ENCODE measurements around the gene RAB5B. TPM values are rescaled to one million over a fixed set of nuclear protein-coding genes. Genes with fewer than 3 reads are reported as not detected.
"Not testable (repeated sequence)": the region's sequence is repeated elsewhere in the genome, so short reads cannot be mapped to it uniquely, and the experiment has no call there.

The RAB5B gene
- total RNA-seq, 1 experiment from 2014 or later: 73.9 TPM

- Histone ChIP-seq H3K4me1 (ENCODE audit: insufficient read depth, low read length, poor library complexity, severe bottlenecking) (peaks cover 40% of the 10 kb centered on the region), H3K4me3 (ENCODE audit: low read depth, low read length, poor library complexity, severe bottlenecking) (peak within 1 kb of the TSS; percentile 73), H3K27me3 (replicated peaks; ENCODE audit: insufficient read depth, low read depth, low read length, poor library complexity) (no peaks in the 10 kb centered on the region), H3K36me3 (ENCODE audit: insufficient read depth, low read length, poor library complexity, severe bottlenecking) (peaks cover 39% of the 10 kb centered on the region), H3K9me3 (ENCODE audit: low read depth, low read length, poor library complexity, severe bottlenecking) (no peaks in the 10 kb centered on the region), H3K27ac (ENCODE audit: low read depth, low read length, poor library complexity, severe bottlenecking) (peak within 1 kb of the TSS; percentile 97)
- ChIA-PET CTCF (interaction anchor here (0.5 kb wide), 1 partner anchor 377 kb away, joined by 9 read pairs; no protein-coding TSS in a partner anchor), POLR2A (ENCODE audit: low non-redundant PET) (no interaction called here)
- no peak for TF ChIP-seq EZH2 (IDR thresholded peaks at IDR 0.05; ENCODE audit: borderline replicate concordance, low read depth, low read length, poor library complexity, severe bottlenecking)
- TF ChIP-seq, protein P1, sequence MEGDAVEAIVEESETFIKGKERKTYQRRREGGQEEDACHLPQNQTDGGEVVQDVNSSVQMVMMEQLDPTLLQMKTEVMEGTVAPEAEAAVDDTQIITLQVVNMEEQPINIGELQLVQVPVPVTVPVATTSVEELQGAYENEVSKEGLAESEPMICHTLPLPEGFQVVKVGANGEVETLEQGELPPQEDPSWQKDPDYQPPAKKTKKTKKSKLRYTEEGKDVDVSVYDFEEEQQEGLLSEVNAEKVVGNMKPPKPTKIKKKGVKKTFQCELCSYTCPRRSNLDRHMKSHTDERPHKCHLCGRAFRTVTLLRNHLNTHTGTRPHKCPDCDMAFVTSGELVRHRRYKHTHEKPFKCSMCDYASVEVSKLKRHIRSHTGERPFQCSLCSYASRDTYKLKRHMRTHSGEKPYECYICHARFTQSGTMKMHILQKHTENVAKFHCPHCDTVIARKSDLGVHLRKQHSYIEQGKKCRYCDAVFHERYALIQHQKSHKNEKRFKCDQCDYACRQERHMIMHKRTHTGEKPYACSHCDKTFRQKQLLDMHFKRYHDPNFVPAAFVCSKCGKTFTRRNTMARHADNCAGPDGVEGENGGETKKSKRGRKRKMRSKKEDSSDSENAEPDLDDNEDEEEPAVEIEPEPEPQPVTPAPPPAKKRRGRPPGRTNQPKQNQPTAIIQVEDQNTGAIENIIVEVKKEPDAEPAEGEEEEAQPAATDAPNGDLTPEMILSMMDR (conservative IDR thresholded peaks at IDR 0.05; ENCODE audit: low read depth, low read length): peak; percentile 56
- no TSS peak for BruUV-seq (replicated peaks)
- intact Hi-C loops (cut with micrococcal nuclease; ENCODE audit: unreplicated experiment): loop anchor here (2.0 to 10.0 kb wide), 4 partner anchors 44 to 303 kb away; partner anchors contain the start of genes ORMDL2, SARNP, SMARCC2 and SUOX
- peak; percentile 100 for DNase-seq (ENCODE audit: low spot score)
Observed at GRCh38 chr12:56041552-56042429, 67.9 kb downstream of the RAB5B start, which contains the start of gene RPS26. Gene RPS26 (plus strand): TSS chr12:56041918. CDS start chr12:56042167, 249 bp downstream.

DNA sequence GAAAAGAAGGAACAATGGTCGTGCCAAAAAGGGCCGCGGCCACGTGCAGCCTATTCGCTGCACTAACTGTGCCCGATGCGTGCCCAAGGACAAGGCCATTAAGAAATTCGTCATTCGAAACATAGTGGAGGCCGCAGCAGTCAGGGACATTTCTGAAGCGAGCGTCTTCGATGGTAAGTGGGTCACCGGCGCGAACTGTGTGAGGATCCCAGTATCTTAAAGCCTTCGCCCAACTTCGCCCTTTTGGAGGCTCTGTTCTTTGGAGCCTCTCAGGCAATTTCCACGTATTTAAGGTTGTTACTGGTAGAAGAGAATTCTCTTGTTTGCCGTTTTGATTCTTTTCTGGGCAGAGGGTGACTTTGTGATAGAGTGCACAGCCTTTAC lies 68.5 kb downstream of the RAB5B start:
- peak overlapping the region; percentile 97 for H3K27ac ChIP-seq (ENCODE audit: low read depth, low read length, poor library complexity, severe bottlenecking)
- intact Hi-C loops (cut with micrococcal nuclease; ENCODE audit: unreplicated experiment): loop anchor here (5.0 to 10.0 kb wide), 3 partner anchors 45 to 225 kb away; partner anchors contain the start of genes ORMDL2, SARNP, SMARCC2 and SUOX
- H3K36me3 ChIP-seq (ENCODE audit: insufficient read depth, low read length, poor library complexity, severe bottlenecking): peaks cover 39% of the 10 kb centered on the region
- H3K4me1 ChIP-seq (ENCODE audit: insufficient read depth, low read length, poor library complexity, severe bottlenecking): peaks cover 36% of the 10 kb centered on the region
- H3K27me3 ChIP-seq (replicated peaks; ENCODE audit: insufficient read depth, low read depth, low read length, poor library complexity); DNase-seq (ENCODE audit: low spot score); POLR2A ChIA-PET (ENCODE audit: low non-redundant PET); H3K9me3 ChIP-seq (ENCODE audit: low read depth, low read length, poor library complexity, severe bottlenecking); CTCF ChIA-PET: not testable (repeated sequence)
- peak overlapping the region; percentile 73 for H3K4me3 ChIP-seq (ENCODE audit: low read depth, low read length, poor library complexity, severe bottlenecking)
- TSS peak; percentile 85 for BruUV-seq (replicated peaks)

GRCh38 chr12:56042843-56043242 lies 69.0 kb downstream of the RAB5B start:
- peaks cover 32% of the 10 kb centered on the region for H3K4me1 ChIP-seq (ENCODE audit: insufficient read depth, low read length, poor library complexity, severe bottlenecking)
- BruUV-seq (replicated peaks): no TSS peak
- H3K9me3 ChIP-seq (ENCODE audit: low read depth, low read length, poor library complexity, severe bottlenecking): no peaks in the 10 kb centered on the region
- intact Hi-C loops (cut with micrococcal nuclease; ENCODE audit: unreplicated experiment): loop anchor here (5.0 to 10.0 kb wide), 3 partner anchors 46 to 226 kb away; partner anchors contain the start of genes ORMDL2, SARNP, SMARCC2 and SUOX
- H3K27ac ChIP-seq (ENCODE audit: low read depth, low read length, poor library complexity, severe bottlenecking): peak overlapping the region; percentile 97
- H3K4me3 ChIP-seq (ENCODE audit: low read depth, low read length, poor library complexity, severe bottlenecking): peak overlapping the region; percentile 73
- CTCF ChIA-PET: no interaction called here
- peaks cover 39% of the 10 kb centered on the region for H3K36me3 ChIP-seq (ENCODE audit: insufficient read depth, low read length, poor library complexity, severe bottlenecking)
- no peaks in the 10 kb centered on the region for H3K27me3 ChIP-seq (replicated peaks; ENCODE audit: insufficient read depth, low read depth, low read length, poor library complexity)
- no peak for DNase-seq (ENCODE audit: low spot score)
- TF ChIP-seq, protein P1 (conservative IDR thresholded peaks at IDR 0.05; ENCODE audit: low read depth, low read length): no peak
- TF ChIP-seq EZH2 (IDR thresholded peaks at IDR 0.05; ENCODE audit: borderline replicate concordance, low read depth, low read length, poor library complexity, severe bottlenecking): no peak
- POLR2A ChIA-PET (ENCODE audit: low non-redundant PET): interaction anchor here (0.6 kb wide), 1 partner anchor 30 kb away, joined by 3 read pairs; no protein-coding TSS in a partner anchor

Other genes starting within 250 kb of the RAB5B start
- gene CD63, start 245.1 kb upstream of the RAB5B start, total RNA-seq (2021): 367 and 371 TPM in 2 replicates
- gene GDF11, start 231.0 kb upstream of the RAB5B start, total RNA-seq (2021): 38.4 and 46.9 TPM in 2 replicates
- 104 and 115 TPM in 2 replicates for gene SARNP, start 156.4 kb upstream of the RAB5B start, total RNA-seq (2021)
- 32.3 and 35.4 TPM in 2 replicates for gene ORMDL2, start 156.0 kb upstream of the RAB5B start, total RNA-seq (2021)
- 44.5 and 44.8 TPM in 2 replicates for gene DNAJC14, start 144.5 kb upstream of the RAB5B start, total RNA-seq (2021)
- gene MMP19, start 131.1 kb upstream of the RAB5B start, total RNA-seq (2021): 2.2 and 2.3 TPM in 2 replicates
- gene PYM1, start 46.2 kb upstream of the RAB5B start, total RNA-seq (2021): 23.8 and 24.6 TPM in 2 replicates
- 10.1 and 13.7 TPM in 2 replicates for gene DGKA, start 42.9 kb upstream of the RAB5B start, total RNA-seq (2021)
- 1.2 and 2.0 TPM in 2 replicates for gene PMEL, start 8.0 kb upstream of the RAB5B start, total RNA-seq (2021)
- gene CDK2, start 7.2 kb upstream of the RAB5B start, total RNA-seq (2021): 103 and 113 TPM in 2 replicates
- gene SUOX, start 23.2 kb downstream of the RAB5B start, total RNA-seq (2021): 2.2 and 5.0 TPM in 2 replicates
- gene IKZF4, start 47.0 kb downstream of the RAB5B start, total RNA-seq (2021): 8.8 and 9.5 TPM in 2 replicates
- 51.9 and 69.9 TPM in 2 replicates for gene RPS26, start 67.8 kb downstream of the RAB5B start, total RNA-seq (2021)
- gene ERBB3, start 106.1 kb downstream of the RAB5B start, total RNA-seq (2021): 0.70 and 2.0 TPM in 2 replicates
- 302 and 327 TPM in 2 replicates for gene PA2G4, start 130.5 kb downstream of the RAB5B start, total RNA-seq (2021)
- gene RPL41, start 142.6 kb downstream of the RAB5B start, total RNA-seq (2021): 3,332 and 3,475 TPM in 2 replicates
- gene ZC3H10, start 144.2 kb downstream of the RAB5B start, total RNA-seq (2021): 11.8 and 14.4 TPM in 2 replicates
- gene ESYT1, start 154.2 kb downstream of the RAB5B start, total RNA-seq (2021): 90.0 and 107 TPM in 2 replicates
- gene MYL6B, start 178.5 kb downstream of the RAB5B start, total RNA-seq (2021): 180 and 181 TPM in 2 replicates
- gene MYL6, start 184.3 kb downstream of the RAB5B start, total RNA-seq (2021): 690 and 789 TPM in 2 replicates
- 133 and 140 TPM in 2 replicates for gene SMARCC2, start 215.4 kb downstream of the RAB5B start, total RNA-seq (2021)
- gene RNF41, start 247.8 kb downstream of the RAB5B start, total RNA-seq (2021): 48.1 and 49.5 TPM in 2 replicates

All from A673 (cell line).